GM19035 (cell line): Measurements from ENCODE around the gene KRT86.
"Not testable (repeated sequence)": the region's sequence is repeated elsewhere in the genome, so short reads cannot be mapped to it uniquely, and the experiment has no call there.

Experiments used
- ATAC-seq: cut with Tn5 transposase; IDR thresholded peaks from one replicate; pipeline ENCODE4 v1.9.1; 2021; ENCODE audit not compliant: unreplicated experiment

The KRT86 gene

DNA sequence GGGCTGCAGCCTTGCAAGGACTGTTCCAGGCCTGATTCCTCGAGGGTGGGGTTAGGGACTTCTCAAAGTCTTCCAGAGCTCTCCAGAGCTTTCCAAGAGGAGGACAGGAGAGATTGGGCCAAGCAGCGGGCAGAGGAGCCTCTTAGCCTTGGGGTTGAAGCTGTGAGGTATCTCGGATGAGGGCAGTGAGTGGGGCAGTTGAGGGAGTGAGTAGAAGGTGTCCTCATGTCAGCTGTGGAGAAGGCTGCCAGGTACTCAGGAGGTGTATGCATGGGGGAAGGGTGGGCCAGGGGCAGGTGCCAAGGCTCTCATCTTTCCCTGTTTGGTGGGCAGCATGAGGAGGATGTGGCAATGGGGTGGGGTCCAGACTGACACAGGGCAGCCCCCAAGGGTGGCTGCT, 39.0 kb downstream of the KRT86 start:
- no peak for ATAC-seq

DNA sequence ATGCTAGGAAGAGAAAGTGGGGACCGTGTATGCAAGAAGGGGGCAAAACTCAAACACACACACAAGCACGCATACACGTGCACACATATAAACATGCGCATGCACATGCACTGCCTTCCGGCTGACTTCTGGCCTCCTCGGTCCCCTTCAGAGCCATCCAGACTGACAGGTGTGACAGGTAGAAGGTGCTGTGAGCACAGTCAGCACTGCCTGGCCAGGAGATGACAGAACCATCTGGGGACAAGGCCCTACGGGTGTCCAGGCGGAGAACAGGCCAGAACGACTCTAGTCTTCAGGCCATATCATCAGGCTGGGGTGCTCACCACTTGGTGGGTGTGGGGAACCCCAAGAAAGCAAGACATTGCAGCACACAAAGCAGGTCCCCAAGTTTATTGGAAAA, 39.5 kb downstream of the KRT86 start:
- no peak for ATAC-seq

DNA sequence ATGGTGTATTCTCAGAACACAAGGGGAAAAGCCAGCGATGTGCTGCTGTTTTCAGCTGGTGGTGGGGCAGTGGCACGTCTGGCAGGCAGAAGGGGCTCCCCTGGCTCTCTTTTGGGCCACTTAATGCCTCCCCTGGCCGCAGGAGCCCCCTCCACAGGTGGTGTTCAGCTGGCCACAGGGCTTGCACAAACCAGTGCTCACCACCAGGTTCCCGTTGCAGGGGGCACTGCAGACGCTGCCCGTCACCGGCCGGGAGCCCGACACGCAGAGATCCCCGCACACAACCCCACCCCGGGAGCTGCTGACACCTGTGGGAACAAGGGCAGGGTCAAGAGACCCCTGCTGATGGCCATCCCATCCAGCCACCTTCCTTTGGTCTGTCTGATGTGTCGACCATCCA, 40.1 kb downstream of the KRT86 start:
- no peak for ATAC-seq

DNA sequence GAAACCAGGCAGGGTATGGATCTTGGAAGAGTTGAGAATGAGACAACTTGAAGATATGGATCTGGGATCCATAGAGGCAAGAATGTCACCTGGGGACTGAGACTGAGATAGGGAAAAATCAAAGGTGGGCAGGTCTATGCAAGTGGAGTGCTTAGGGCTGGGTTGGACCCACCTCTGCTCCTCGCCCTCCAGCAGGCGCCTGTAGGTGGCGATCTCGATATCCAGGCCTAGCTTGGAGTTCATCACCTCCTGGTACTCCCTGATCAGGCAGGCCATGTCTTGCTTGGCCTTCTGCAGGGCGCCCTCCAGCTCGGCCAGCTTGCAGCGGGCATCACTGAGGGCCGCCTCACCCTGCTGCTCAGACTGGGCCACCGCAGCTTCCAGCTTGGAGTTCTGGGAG, 41.3 kb downstream of the KRT86 start:
- ATAC-seq = not testable (repeated sequence)

DNA sequence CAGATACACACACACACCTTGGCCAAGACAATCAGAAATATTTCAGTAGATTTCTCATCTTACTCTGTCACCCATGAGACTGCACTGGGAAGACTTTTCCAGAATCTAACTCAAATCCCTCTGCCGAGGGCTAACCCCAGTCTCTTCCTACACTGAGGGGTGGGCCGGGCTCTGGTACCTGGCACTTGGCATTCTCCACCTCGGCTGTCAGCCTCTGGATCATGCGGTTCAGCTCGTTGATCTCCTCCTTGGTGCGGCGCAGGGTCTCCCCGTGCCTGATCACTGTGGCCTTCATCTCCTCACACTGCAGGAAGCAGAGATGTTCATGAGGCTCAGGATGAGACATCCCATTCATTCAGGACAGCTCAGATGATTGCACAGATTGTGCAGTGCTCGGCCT, 41.8 kb downstream of the KRT86 start:
- ATAC-seq = no peak

DNA sequence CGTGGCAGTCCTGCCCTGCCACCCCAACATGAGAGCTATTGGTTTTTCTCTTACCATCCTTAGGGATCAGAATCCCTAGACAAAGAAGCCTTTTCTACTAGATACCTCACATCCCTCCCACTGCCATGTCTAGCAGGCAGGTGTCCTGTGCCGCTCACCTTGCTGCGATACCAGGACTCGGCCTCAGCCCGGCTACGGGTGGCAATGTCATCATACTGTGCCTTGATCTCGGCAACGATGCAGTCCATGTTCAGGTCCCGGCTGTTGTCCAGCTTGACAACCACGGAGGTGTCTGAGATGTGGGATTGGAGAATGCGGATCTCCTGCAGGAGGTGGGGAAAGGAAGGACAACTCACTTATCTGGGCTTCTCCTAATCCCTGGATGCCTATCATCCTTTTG, 42.3 kb downstream of the KRT86 start:
- ATAC-seq = no peak

DNA sequence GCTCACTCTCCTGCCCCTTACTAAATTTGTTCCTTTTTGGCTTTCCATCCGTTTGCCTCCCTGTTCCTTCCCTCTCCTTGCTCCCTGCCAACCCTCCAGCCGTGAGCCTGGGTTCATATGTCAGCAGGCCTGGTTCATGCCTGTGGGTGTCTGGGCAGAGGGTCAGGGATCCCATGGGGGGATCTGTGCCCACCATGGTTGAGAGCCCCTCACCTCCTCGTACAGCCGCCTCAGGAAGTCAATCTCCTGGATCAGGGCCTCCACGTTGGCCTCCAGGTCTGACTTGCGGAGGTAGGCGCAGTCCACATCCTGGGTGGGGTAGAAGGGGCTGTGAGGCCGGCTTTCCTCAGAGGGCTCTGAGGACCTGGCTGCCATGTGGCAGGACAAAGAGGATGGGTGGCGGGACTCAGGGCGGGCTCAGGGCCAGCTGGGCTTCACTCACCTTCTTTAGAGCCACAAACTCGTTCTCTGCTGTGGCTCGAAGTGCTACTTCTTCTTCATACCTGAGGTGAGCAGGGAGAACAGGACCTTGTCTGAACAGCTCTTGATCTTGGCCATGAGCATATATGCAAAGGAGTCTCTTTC, 43.1 kb downstream of the KRT86 start:
- no peak for ATAC-seq

DNA sequence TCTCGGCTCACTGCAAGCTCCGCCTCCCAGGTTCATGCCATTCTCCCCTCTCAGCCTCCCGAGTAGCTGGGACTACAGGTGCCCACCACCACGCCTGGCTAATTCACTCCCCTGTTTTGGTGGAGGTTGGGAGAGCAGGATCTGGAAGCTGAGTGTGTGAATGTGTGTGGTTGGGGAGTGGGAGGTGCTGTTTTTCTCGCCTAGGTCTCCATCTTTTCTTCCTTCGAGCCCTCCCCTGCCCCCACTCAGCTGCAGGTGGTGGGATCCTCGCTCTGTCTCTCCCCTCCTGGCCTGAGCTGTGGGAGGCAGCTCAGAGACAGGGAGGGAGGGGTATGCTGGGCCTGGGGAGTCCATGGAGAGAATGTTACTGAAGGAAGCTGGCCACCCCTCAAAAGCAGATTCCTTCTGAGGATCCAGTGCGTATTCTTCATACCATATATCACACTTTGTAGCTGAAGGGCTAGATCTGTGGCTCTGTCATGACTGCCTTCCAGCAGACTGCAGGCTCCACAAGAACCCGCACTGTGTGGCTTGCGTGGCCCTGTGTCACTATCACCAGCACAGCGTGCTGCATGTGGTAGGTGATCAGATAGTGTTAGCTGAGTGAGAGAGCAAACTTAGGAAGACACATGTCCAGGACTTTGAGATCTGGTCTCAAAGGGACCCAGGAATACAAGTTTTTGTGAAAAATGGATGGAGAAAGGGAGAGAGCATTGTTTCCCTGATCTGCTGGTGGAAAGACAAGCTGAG, 44.0 kb downstream of the KRT86 start:
- no peak for ATAC-seq

DNA sequence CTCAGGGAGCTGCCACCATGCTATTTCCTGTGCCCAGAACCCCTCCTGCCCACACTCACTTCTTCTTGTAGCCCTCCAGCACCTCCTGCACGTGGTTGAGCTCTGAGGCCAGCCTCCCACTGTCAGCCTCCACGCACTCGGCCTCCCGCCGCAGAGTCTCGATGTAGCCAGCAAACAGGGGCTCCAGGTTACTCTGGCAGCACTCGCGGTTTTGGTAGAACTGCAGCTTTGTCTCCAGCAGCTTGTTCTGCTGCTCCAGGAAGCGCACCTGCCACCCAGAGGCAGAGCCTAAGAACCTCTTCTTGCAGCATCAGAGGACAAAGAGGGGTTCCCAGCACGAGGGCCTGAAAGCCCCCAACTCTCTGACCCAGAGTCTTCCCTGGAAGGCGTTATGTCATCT, 44.7 kb downstream of the KRT86 start:
- ATAC-seq = no peak

DNA sequence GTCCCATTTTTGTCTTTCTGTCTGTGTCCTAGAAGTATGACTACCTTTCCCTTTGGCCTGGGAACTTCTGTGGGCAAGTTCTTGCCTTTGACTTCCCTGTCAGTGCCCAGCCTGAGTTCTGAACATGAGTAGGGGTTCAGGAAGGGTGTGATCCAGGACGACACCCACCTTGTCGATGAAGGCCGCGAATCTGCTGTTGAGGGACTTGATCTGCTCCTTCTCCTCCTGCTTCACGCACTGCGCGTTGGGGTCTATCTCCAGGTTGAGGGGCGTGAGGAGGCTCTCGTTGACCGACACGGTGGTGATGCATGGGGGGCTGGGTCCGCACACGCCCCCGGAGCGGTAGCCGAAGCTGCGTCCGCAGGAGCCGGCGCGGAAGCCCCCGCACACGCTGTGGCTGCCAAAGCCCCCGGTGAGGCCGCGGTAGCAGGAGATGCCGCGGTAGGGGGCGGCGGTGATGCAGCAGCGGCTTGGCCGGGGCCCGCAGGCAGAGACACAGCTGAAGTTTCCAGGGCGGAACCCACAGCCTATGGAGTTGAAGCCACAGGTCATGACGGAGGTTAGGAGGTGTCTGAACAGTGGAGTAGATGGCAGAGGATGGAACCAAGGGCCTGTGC, 46.4 kb downstream of the KRT86 start, which contains the start of gene KRT83:
KRT83 (minus strand) TSS at position 615 of the 617 bp plus-strand sequence; CDS start at position 552, 63 bp downstream.
- no peak for ATAC-seq

DNA sequence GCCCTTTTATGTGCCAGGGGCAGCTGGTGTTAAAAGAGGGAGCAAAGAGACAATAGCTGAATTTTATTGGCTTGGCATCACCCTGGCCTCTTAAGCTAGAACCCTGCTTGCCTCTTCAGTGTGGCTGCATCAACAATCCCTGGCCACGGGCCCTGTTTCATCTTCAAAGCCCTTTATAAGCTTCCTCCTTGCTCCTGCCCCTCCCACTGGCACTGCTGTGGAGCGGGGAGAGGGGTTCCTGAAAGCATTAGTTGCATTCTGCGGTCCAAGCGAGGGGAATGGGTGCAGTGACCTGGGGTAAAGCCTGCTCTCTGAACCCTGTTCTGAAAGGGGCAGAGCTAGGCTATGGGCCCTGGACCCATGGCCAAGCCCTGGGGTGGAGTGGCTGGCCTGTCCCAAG, 47.0 kb downstream of the KRT86 start:
- ATAC-seq = no peak

DNA sequence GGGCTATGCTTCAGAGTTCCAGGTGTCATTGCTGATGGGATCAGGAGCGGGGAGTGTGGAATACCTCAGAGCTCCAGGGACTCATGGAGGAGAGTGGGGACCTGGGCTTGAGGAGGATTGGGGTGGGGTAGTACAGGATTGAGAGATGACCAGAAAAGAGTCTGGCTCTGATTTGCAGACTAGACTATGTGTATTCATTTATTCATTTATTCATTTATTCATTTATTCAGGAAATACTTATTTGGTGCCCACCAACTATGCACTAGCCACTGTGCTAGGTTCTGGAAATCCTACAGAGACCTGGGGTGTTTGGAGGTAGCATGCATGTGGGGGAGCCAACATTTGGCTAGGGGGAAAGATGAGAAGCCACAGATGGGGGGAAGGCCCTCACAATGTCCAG, 47.6 kb downstream of the KRT86 start:
- ATAC-seq = no peak

DNA sequence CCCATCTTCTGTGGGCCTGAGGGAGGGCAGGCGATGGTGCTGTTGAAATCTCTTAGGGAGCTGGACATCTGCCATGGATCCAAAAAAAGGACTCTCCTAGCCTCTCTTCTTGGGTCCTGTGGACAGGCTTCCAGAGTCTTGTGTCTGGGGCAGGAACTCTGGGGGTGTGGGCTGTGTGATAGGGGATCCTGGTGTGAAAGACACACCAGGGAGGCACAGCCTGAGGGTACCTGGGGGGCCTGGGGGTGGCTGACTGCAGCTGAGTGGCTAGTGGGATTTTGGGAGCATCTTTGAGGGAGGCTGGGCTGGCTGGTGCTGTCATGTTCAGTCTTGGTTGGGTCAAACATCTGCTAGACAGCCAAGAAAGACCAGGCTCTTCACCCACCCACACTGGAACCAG, 48.6 kb downstream of the KRT86 start:
- no peak for ATAC-seq

DNA sequence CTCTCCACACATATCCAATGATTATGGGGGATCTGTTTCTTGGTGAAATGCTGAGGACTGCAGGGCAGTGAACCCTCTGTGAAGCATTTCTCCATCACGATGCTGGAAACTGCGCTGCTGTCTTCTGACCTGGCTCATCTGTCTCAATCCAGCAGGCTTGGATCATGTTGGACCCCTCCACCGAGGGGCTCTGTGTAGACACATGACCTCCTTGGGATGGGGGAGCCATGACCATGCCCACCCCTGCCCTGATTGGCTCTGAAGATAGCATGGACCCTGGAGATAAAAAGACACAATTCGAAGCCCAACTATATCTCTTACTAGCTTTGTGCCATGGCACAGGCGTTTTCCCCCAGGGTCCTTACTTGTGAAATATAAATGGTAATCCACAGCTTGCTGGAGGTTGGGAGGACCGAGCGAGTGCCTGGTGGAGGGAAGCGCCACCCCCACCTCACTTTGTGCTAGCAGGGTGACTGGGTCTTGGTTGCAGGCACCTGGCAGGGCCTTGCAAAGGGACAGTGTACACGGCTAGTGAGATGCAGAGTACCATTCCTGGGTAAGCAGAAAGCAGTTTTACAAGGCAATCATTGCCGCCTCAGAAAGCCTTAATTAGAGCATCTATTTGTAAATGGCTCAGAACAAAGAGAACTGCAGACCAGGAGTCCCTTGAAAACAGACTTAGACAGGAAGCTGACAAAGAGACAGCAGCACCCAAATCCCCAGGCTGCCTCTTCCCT, 49.1 kb downstream of the KRT86 start:
- no peak for ATAC-seq

DNA sequence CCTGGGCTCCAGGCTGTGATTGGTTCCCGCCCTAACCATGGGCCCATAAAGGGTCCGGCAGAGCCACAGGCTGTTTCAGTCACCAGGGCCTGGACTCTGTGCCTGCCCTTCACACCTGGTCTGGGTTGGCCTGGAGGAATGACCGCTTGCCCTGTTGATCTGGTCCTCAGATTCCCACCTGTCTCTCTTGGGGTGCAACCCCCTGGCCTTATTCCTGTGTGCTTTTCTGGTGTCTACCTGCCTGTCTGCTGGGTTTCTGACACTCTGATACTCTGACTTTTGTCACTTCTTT, 49.7 kb downstream of the KRT86 start:
- no peak for ATAC-seq

DNA sequence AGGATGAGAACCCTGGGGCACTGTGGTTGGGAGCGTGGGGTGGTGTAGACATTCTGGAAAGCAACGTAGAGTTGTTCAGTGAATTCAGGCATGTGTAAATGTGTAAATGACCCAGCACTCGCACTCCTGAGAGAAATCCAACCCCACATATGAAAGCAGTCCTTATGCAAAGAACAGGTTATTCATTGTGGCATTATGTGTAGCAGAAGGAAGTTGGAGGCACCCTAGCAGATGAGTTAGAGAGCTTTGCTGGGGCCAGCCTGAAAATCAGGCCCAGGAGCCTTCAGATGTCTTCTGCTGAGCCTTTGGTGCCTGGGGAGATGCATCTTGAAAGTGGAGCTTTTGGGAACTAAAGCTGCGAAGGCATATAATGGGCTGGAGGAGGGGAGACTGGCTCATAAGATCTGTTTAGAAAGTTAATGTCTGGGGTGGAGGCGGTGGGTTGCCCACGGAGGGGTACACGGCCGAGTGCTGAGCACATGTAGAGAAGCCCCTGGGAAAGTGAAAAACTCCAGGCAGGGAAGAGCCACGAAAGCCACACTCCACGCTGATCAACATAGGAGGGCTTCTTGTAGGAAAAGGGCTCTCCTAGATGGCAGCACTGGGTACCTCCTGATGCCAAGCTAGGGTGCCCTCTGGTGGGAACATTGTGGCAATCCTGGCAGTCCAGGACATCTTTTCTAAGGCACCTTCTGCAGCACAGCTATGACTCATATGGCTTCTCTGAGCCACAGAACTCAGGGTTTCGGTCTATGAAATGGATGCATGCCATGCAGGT, 52.8 kb downstream of the KRT86 start:
- ATAC-seq = peak; percentile 80

DNA sequence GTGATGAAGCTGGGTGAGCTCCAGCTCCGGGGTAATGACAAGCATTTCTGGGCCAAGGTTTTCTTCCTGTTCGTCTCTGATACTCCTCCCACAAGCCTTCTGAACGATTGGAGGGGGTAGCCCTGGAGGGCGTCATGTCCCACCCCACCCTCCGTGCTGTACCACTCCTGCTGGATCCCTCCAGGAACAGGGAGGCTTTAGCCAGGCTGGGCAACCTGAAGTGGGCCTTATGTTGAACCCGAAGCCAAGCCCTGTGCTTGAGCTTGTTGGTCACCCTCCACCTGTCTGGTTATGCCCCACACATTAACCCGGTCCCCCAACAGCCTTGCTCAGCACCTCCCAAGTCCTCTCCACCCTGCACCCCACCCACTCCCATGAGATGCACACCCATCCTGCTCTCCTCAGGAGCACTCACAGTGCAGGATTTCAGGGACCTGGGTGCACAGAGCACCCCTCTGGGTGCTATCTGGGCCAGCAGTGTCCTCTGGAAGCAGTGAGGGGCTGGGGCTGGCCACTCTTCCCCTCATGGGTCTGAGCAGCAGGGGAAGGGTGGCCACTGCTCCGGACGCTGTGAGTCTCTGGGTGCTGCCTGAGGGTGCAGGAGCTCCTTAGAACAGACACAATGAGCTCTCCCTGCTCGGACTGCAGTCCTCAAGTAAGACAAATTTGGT, 53.5 kb downstream of the KRT86 start:
- no peak for ATAC-seq

DNA sequence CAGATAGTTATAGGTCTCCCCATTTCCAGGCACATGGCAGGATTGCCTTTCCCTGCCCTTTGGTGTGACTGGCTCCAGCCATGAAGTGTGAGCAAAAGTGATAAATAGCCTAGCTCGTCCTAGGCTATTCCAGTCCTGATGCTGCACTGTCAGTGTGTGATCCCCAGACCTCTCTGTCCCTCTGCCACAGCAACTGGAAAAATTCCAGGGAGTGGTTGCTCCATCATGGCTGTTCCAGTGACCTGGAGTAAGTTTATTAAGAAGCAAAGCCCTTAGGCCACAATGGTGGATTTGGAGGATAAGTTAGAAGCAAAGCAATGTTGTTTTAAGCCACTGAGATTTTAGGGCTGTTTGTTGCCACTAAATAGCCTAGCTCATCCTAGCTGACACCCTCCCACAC, 56.6 kb downstream of the KRT86 start:
- ATAC-seq = no peak

DNA sequence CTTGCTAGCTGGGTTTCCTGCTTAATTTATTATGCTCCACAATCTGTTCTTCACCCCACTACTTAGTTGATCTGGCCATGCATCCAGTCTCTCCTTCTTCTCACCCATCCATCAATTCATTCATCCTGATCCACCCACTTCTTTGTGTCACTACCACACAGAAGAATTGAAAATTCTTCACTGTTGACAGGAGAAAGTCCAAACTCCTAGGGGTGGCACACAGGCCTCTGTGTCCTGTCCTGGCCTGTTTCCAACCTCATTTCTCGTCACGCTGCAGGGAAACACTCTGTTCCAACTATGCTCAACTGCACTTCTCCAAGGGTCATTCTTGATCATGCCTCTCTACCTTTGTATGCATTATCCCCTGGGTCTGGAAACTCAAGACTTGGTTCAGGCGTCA, 57.4 kb downstream of the KRT86 start:
- ATAC-seq = no peak

DNA sequence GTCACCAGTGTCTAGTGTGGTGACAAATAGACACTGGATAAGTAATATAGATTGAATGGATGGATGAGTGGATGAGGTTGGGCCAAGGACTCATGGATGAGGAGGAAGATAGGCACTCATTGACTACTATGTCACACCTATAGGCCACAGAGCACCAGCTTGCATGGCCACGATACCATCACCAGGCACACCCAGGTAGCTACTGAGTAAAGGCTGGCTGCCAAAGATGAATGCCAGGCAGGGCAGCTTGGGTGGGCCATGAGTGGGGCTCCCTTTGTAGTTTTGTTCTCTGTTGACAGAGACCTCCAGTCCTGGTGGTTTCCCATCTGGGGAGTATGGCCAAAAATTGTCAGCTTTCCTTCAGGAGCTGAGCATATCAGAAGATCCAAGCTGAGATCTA, 57.9 kb downstream of the KRT86 start:
- no peak for ATAC-seq

DNA sequence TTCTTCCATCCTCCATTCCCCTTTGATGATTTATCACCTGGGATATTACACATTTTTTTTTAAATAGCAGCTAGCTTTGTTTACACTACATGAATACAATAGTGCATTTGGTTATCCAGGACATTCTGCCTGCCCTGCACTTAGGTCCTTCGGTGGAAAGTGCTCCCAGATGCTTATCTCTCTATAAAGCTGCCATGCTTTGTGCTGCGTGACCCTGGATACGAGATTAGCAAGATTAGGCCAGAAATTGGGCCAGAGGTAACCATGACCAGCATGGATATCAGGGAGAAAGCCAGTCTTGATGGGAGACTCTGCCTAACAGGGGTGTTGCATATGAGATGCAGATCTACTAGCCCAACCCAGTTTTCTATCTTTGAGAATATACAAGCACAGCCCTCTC, 58.9 kb downstream of the KRT86 start:
- ATAC-seq = no peak
